Activated CD8-positive, alpha-beta memory T cell treated with anti-CD3 and anti-CD28 coated beads, Interleukin-2, amount 50 U/mL, for 48 hours (primary cell): Measurements from ENCODE around the gene ACTBL2.
"Not testable (repeated sequence)": the region's sequence is repeated elsewhere in the genome, so short reads cannot be mapped to it uniquely, and the experiment has no call there.

ENCODE experiments used
- DNase-seq: peaks from one replicate; pipeline ENCODE4 v3.0.0-alpha.2; 2020

The ACTBL2 gene

GRCh38 chr5:57482671-57483106 is at the start of gene ACTBL2:
Gene ACTBL2, minus strand, starts transcription at chr5:57482811. Its CDS starts 104 bp downstream, at chr5:57482707.
- DNase-seq, result no peak

GRCh38 chr5:57531333-57531732 is 48.7 kb upstream of the ACTBL2 start:
- DNase-seq, result no peak

- DNase-seq, result no peak
Measured at GRCh38 chr5:57529864-57530263, 47.3 kb upstream of the ACTBL2 start.

DNA sequence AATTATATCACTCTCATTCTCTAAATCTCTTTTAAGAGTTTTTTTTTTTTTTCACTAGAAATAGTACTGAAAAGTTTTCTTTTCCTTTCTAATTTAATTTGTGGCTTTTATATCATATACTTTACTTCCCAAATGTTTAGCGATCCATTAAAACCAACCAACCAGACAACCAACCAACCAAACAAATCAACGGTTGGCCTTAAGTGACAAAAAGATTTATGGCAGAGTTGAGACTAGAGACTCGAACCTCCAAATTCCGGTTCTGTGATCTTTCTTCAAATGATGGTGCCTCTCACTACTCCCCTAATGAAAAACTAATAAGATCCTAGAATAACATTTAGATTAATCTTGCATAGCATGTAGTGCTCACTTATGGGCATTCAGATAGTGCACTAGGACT is 45.3 kb upstream of the ACTBL2 start:
- DNase-seq, result no peak

DNA sequence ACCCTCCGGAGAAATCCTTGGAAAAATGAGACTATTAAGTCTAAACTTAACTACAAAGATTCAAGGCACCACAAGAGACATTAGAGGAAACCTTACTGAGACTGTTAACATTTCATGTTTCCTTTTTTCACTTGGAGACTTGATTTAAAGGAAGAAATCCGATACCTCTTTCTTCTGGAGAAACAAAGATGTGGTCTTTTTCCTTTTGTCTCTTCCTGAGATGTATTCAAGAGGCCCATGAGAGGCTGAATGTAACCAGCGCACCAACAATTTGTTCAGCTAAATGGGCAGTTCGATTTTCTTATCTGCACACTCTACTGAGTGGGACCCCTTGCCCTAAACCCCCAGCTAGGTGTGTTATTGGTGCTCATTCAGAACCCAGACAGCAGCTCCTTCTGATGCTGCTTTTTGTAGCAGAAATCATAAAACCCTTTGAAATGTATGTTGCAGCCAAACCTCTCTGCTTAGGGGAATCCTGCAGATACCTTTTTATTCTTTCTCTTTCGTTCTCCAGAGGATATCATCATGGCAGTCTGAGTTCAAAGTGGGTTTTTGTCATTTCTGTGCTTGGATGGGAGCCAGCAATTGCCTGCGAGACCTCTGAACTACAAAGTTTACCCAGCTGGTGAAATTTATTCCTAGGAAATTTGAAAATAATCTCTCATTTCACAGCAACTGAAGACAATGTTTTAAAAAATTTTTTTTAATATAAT is 41.9 kb upstream of the ACTBL2 start:
- DNase-seq, result no peak

DNA sequence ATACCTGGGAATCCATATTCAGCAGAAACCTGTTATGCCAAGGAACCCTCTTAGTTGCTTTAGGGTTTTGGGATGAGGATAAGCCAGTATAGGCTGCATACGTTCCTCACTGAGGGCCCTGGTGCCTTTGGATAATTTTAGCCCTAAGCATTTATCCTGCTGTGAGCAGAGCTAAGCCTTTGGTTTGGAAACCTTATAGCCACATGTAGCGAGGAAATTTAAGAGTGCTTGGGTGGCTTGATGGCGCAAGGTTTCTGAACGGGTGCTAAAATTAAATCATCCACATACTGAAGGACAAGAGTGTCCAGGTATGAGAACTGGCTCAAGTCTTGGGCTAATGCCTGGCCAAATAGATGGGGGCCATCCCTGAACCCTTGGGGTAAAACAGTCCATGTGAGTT is 39.9 kb upstream of the ACTBL2 start:
- not testable (repeated sequence) for DNase-seq

DNA sequence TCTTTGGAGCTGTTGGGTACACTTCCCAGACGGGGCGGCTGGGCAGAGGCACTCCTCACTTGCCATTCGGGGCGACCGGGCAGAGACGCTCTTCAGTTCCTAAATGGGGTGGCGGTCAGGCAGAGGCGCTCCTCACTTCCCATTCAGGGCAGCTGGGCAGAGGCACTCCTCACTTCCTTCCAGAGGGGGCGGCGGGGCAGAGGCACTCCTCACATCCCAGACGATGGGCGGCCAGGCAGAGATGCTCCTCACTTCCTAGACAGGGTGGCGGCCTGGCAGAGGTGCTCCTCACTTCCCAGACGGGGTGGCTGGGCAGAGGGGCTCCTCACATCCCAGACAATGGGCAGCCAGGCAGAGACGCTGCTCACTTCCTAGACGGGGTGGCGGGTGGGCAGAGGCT is 35.8 kb upstream of the ACTBL2 start:
- not testable (repeated sequence) for DNase-seq

DNA sequence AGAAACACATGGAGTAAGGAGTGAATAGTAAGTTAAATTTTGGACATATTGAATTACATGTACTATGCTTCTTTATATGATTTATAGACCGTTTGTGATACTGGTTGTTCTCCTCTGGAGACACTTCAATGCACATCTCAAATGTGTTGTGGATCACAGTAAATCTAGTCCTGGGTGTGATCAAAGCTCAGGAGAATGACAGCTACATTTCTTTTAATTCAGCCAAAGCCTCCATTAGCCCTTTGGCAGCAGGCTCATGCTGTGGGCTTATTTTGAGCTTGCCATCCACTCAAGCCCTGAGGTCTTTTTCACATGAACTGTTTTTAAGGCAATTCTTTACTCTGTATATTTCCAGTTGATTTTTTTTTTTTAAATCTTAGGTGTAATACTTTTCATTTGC is 34.6 kb upstream of the ACTBL2 start:
- DNase-seq, result no peak

DNA sequence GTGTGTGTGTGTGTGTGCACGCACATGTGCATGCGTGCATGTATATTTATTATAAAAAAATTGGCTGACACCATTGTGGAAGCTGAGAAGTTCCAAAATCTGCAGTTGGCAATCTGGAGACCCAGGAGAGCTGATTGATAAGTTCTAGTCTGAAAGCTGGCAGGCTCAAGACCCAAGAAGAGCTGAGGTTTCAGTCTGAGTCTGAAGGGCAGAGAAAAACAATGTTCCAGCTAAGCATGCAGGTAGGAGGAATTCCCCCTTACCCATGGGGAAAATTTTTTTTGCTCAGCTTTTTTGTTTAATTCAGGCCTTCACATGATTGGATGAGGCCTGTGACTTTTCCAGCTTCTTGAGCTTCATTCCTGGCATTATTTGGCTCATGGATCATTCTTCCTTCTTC is 31.2 kb upstream of the ACTBL2 start:
- DNase-seq, result no peak

- no peak for DNase-seq
Measured at GRCh38 chr5:57511321-57511720, 28.7 kb upstream of the ACTBL2 start.

DNA sequence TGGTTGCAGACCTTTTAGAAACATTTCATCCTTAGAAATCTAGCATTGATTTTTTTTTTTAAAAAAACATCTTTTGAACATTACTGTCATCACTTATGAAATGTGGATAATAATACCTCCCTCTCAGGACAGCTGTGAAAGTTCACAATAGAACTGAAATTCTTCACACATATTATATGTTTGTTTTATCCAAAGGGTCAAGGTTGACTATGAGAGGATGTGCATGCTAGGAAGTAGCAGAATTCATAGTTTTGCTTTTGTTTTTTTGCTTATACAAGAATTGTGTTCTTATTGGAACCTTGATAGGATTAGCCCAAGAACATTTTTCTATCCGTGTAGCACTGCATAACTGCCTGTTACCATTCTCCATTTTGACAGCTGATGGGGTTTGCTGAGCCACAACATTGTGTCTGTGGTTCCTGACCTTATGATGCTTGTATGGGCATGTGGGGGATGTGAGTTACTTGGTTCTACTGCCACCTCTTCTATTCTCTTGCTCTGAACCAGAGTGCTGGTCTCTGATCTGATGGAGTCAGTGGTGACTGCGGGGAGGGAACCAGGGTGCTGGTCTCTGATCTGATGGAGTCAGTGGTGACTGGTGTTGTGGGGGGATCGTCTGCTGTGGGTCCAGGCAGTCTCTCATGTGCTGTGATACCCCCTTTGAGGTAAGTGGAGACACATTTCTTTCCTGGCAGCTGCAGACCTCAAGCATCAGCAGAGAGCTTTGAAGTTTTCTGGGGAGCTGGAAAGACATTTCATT is 27.1 kb upstream of the ACTBL2 start:
- DNase-seq, result no peak

GRCh38 chr5:57508211-57508610 is 25.6 kb upstream of the ACTBL2 start:
- DNase-seq, result no peak

- DNase-seq, result no peak
Measured at GRCh38 chr5:57505272-57506200, 22.9 kb upstream of the ACTBL2 start.

DNA sequence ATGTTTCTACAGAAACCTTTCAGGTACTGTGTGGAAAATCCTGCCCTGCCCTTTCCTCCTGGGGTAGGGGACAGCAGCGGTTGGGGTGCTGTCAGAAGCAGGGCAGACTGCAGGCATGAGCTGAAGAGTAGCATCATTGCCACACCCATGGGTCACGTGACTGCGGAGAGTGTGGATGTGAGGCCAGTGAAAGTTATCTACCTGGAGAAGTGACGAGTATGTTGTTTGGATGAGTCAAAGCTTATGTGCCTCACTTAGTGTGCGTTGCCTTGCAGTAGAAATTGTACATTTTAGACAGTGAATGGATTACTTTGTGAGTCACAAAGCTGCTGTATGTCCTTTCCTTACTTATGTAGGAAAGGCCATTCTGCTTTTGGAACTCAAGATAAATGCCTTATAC is 21.7 kb upstream of the ACTBL2 start:
- DNase-seq, result no peak

GRCh38 chr5:57503433-57503832 is 20.8 kb upstream of the ACTBL2 start:
- DNase-seq, result no peak

DNA sequence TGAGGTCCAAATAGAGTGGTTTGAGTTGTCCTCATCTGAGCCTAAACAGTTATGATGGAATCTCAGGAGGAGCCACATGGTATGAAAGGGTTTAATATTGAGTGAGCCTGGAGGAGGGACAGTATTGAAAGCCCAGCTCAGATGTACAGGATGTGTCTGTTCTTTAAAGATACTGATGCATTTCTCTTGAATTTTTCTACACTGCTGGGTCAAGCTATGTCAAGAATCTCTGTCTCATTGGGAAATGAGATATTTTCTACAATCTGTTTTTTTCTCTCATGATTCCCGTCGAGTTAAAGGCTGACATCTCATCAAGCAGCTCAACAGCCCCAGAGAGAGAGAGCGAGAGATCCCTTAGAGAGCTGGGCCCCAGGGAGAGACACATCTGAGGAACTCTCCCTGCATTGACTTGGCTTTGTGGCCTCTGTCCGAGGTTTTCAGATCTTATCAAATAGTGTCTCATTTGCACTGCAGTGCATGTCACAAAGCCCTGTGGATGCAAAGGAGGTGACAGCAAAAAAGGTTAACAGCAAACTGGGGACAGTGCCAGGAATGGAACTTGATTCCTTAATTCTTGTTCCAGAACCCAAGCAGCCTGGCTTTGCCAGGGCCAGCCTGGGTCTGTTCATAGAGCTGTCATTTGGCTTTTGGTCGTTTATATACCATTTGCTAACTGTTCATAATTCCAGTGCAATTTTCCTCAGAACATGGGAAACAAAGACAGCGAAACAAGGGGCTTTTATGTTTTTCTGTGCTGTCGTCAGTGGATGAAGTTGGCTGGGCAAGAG is 19.0 kb upstream of the ACTBL2 start:
- no peak for DNase-seq

DNA sequence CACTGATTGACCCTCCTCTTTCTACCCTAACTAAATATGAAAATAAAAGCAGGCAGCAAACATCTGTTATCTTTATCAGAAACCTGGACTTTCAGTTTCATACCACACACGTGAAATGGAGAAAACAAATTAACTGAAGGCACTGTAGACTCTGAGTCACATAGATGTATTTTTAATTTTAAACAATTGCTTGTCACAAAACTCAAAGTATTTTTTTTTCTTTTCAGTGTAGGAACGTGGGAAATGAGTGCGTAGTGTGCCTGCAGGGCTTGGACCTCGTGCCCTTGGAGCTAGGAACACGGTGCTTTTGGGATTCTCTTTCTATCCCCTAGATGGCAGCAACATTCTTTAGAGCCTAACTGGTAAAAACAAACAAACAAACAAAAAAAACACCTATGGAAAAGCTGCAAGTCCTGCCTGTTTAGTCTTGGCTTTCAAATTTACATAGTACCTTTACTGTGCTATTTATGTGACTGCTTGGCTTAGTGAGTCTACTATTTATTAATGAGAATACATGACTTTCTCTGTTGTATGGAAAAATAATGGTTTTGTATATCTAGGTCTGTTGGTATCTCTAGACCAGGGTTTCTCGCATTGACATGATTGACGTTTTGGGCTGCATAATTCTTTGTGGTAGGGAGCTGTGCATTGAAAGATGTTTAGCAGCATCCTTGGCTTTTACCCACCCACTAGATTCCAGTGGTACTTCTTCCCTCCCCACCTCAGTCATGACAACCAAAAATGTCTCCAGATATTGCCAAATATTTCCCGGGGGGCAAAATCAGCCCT is 16.8 kb upstream of the ACTBL2 start:
- DNase-seq, result no peak

DNA sequence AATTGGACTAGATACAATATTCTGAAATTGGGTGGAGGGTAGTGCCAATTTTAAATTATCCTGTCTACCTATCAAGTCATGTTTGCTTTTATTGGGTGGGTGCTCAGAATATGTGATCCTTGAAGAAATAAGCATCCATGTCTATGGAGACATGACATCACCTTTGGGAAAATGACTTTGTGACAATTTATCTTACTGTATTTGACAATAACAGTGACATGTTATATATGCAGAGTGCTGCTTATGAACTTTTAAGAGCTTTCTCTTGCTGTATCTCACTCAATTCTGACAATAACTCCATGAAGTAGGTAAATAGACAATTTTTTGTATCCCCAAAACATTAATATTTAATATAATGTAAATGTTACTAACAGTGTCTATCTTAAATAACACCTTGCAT is 15.1 kb upstream of the ACTBL2 start:
- DNase-seq, result no peak

DNA sequence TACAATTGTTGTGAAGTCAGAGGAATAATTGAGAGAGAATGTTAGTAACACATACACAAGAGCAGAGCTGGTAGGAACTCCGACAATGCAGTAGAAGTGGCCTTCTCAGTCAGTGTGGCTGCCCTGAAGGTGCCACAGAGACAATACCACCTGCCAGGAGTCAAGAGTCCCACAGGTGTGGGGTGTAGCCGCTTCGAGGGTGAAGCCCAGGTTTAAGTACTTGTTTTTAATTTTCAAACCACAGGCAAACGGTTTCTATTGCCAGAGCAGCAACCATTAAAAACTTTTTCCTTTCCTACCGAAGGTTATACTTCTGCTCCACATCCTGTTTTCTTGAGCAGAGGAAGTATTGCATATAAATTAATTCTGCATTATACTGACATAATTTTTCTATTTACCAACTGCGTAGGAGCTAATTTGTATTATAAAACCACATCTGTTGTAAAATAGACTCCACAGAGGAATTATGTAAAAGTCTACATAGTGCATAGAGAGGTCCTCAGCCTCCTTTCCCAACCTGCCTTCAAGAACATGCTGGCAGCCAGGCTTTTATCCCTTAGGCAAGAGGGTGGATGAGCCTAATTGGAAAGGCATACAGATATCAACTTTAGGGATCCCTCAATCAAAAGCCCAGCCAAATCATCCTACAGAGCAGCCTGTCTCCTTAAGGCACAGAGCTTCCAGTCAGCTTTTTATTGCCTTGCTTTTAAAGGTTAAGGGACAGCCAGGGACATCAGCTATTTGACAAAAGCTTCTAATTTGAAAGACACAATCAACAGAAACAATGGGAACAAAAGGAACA is 12.9 kb upstream of the ACTBL2 start:
- DNase-seq, result no peak
